Measurements from ENCODE around the gene HOXC10.

HOXC10 gene

DNA sequence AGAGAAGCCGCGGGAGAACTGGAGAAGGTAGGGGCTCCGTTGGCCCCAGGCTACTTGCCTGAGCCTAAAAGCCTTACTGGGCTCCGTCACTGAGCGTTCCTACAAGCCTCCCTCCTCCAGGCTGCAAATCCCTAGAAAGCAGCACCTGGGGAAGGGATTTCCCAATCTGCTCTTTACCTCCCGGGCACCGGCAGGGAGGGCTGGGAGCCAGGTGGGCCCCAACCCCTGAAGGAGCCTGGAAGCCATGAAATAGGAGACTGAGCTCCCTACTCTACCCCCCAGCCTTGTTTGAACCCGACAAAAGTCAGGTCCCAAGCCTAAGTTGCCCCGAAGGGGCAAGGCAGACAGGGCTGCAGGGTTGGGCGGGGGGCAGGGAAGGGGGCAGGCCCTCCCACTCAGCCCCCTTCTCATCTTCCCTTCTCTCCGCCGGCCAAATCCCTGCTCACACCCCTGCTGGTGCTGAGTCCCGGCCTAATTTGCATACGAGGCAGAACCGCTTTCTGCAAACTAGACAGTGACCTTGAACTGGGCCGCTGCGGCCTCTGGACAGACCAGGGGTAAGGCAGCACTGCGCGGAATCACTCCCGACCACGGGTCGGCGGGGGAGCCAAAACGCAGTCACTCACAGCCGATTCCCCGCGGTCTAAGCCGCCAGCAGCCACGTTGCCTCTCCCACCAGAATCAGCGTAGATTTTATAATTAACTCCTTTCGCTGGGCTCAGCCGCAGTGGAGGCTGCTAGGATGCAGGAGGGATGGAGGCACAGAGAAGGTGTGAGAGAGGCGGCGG, 34.0 kb upstream of the HOXC10 start:
- DNase-seq (ENCODE audit: low read depth in 2 of 3, low spot score in 1 of 3), result no peak

DNA sequence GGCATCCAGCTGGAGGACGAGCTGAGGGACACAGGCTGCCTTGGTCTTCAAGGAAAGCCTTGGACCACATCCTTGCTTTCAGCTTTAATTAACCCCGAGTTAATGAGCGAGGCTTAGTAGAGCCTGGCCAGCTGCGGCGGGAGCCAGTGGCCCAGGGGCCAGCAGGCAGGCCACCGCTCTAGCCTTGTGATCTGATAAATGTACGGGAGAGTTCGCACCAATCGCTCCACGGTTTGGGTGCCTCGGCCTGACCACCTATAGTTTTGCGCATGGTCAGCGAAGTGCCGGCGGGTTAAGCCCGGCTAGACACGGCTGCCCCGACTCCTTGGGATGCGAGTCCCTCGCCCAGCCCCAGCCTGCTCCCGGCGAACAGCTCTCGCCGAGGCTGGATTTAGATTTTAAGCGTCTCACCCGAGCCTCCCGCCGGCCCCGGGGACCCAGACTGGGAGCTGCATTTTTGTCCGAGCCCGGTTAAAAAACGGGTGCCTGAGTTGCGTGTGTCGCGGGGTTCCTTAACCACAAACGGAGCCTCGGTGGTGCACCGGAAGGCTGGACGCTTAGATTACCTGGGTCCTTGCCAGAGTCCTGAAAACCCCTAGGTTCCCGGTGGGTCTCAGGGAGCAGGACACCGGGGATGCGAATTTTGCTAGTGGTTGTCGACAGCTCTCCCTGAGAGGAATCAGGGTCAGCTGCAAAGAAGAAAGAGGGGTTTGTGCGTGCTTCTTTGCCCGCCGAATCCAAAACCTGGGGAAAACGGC, 33.2 kb upstream of the HOXC10 start:
- DNase-seq (ENCODE audit: low read depth in 2 of 3, low spot score in 1 of 3), result no peak

DNA sequence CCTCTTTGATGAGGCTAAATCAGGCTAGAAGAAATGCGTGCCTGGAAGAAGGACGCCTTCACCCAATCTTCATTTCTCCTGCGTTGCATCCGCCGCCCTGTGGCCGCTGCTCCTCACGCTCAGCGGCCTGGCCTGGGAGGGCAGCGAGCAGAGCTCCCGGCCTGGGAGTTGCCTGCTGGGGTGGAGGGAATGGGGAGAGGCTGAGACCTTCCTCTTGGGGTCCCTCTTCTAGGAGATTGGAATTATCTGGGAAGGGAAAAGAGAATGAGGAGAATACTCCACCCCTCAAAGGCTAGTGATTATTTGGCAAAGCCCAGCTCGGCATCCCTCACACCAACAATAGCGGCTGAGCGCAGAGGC, 32.6 kb upstream of the HOXC10 start:
- no peak for DNase-seq (ENCODE audit: low read depth in 2 of 3, low spot score in 1 of 3)

DNA sequence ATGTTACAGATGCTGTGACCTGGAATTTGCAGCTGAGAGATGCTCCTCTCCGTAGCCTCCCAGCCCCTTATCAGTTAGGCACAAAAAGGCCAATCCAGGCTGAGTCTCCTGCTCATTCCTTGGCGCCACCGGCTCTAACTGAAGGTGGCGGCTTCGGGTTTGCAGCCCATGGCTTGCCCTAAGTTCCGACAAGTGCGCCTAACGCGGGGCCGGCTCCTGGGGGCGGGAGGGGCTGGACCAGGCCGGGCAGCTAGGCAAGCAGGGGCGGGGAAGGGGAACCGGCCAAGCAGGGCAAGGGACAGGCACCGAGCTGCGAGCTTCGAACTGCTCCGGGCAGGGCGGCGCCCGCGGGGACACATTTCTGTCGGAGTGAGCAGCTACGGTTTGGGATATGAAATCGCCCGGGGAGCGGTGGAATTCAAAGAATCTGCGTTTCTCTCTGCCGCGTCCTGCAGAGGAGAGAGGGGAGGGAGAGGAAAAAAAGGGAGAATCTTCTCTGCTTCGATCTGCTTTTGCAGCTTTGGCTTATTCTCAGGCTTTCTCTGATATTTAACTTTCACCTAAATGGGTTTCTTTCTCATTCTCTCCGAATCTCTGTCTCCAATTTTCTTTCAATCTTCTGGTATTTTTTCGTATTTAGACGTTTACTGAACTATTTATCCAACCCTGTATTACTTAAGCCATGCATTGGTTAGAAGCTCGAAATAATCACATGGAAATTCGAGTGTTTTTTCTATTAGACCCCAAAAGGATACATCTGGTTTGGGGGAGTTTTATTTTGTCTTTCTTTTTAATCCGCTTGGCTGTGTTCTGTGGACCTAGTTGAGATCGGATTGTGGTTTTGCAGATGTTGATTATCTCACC, 31.8 kb upstream of the HOXC10 start:
- no peak for DNase-seq (ENCODE audit: low read depth in 2 of 3, low spot score in 1 of 3)

DNA sequence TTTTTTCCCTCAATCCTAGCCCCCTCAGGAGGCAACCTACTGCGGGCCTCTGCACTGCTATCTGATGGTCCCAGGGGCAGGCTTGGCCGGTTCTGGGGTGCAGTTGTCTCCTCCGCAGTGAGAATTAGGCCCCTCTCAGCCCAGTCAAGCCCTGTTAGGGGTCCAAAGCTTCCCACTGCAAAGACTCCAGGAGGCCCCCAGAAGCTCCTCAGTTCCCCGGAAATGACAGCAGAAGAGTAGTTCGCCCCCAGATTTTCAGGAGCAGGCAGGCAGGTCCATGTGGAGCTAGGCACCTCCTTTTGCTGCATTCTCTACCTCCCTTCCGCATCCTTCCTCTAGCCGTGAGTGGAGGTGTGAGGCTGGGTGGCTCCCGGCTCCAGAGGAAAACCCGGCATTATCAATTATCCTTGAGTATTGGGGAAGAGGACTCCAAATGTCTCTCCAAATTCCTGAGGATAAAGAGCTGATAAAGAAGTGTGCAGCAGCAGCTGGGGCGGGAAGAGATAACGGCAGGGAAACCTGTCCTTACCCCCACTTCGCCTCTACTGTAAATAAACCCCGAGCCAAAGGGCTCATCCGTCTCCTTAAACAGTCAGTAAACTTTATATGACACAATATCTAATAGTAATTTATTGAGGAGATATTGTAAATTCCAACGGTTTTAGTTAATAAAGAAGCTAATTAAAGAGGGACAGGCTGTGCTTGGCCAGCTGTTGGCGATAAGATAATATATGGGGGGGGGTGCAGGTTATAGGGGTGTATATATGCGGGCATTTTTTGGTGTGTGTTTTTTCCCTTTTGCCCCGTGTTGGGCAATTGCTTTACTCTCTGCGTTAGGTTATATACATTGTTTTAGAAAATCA, 30.9 kb upstream of the HOXC10 start:
- DNase-seq (ENCODE audit: low read depth in 2 of 3, low spot score in 1 of 3), result no peak

DNA sequence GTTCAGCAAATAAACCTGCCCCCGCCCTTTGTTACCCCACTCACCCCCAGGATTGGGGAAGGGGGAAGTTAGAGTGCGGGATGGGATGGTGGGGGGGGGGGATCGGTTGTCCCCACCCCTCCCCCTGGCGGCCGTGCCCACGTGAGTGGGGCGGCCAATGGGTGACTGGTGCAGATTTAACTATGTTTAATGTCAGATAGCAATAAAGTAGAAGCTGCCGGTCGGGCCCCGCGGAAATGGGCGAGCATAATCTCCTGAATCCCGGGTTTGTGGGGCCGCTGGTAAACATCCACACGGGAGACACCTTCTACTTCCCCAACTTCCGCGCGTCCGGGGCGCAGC, 30.3 kb upstream of the HOXC10 start, which contains the start of gene HOXC12:
Gene HOXC12, plus strand, starts transcription at position 210 of the 342 bp plus-strand sequence. Its CDS starts 27 bp downstream, at position 237.
- DNase-seq (ENCODE audit: low read depth in 2 of 3, low spot score in 1 of 3), result no peak

DNA sequence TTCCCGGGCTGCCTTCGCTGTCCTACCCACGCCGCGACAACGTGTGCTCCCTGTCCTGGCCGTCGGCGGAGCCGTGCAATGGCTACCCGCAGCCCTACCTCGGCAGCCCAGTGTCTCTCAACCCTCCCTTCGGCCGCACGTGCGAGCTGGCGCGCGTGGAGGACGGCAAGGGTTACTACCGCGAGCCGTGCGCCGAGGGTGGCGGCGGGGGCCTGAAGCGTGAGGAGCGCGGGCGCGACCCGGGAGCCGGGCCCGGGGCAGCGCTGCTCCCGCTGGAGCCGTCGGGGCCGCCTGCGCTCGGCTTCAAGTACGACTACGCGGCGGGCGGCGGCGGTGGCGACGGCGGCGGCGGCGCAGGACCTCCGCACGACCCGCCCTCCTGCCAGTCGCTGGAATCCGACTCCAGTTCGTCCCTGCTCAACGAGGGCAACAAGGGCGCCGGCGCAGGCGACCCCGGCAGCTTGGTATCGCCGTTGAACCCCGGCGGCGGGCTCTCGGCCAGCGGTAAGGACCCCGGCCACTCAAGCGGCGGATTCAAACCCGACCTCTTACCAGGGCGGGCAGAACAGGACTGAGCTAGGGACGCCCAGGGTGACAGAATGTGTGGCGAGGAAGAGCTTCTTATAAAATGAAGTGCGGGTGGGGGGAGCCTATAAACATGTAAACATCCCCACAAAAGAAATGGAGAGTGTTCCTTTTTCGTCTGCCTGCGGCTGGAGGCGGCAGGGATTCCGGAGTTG, 29.7 kb upstream of the HOXC10 start:
- DNase-seq (ENCODE audit: low read depth in 2 of 3, low spot score in 1 of 3), result no peak

DNA sequence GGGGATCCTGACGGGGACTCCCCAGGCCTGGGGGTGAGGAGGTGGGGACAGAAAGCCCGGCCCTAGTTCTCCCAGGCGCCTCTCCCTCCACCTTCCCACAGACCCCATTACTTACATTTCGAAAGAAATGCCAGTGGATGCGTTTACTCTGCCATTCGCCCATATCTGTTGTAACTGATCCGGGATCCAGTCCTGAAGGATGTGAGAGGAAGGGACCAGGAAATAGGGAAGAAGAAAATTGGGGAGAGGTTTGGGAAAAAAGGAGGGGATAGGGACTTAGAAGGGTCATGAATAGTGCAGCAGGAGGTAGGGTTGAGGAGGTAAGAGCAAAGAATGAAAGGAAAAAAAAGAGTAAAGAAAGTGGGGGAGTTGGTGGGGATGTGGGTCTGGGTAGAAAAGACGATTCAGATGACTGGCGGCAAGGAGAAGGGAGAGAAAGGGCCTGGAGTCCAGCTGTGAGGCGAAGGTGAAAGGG, 29.1 kb upstream of the HOXC10 start:
- DNase-seq (ENCODE audit: low read depth in 2 of 3, low spot score in 1 of 3), result no peak

DNA sequence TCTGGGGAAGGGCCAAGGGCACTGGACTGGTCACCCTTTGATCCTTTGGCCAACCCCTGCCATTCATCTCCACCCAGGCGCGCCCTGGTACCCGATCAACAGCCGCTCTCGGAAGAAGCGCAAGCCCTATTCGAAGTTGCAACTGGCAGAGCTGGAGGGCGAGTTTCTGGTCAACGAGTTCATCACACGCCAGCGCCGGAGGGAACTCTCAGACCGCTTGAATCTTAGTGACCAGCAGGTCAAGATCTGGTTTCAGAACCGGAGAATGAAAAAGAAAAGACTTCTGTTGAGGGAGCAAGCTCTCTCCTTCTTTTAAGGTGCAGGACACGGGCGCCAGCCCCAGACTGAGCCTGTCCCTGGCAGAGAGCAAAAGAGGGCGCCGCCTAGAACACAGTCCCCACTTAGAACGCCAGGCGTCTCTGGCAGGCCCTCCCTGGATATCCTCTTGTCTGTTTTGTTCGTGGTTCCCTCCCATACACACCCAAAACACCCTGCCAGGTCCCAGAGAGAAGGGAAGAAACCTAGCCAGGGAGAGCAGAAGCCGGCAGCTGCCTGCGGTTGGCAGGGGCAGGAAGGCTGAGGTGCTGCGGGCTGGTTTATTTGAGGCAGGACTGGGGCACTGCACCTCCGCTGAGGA, 28.6 kb upstream of the HOXC10 start:
- no peak for DNase-seq (ENCODE audit: low read depth in 2 of 3, low spot score in 1 of 3)

DNA sequence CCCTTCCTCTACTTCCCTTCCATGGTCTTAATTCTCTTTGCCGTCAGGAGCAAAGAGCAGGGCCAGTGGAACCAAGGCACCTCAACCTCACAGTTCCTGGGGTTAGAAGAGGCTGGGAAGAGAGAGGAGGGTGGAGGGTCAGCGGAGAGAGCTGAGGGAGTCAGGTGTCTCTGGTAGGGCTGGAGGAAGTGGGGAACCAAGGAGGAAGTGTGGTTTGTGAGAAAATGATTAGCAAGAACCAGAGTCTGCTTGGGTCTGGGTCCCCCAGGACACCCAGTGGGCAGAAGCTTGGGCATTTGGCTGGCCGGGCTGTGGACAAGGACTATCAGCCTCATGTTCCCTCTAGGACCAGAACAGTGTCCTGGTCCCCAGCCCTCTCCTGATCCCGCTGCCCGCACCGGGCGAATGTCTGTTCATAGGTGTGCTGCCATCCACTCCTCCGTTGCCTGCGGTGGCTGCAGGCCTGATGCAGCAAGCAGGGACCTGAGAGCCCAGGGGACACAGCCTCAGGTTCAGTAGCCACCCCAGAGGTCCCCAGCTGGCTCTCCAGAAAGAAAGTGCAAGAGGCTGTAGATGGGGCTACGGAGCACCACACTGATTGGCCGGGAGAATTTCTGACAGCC, 27.9 kb upstream of the HOXC10 start:
- no peak for DNase-seq (ENCODE audit: low read depth in 2 of 3, low spot score in 1 of 3)

DNA sequence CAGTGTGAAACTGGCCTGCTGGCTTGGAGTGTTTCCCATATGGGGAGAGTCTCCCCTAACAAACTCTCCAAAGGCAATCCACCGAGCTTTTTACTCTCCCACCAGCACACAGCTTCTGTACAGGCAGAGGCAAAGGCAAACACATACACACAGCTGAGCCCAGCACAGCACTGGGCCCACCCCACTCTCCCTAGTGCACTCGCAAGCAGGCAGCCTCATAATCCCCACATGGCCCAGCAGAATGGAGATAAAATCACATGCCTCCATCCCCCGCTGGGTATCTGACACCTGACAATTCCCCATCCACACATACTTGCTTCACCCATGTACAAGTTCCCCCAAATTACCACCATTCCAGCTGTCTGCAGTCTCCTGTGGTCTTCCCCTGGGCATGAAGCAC, 26.8 kb upstream of the HOXC10 start:
- no peak for DNase-seq (ENCODE audit: low read depth in 2 of 3, low spot score in 1 of 3)

DNA sequence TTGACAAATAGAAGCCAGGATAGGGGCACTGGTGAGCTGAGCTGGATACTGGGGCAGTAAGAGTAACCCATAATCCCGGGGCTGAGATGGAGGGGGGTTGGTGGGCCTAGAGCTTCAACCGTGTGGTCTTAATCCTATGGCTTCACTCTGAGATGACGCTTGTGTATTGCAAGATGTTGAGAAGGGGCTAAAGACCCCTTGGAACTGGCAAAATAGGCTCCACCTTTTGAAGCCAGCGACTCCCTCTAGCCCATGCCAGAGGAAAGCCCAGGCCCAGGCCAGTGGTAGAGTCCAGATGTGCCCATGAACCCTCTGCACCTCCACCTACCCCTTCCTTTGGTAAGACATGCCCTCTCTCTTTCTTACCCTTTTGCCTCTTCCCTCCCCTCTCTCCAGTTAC, 25.6 kb upstream of the HOXC10 start:
- no peak for DNase-seq (ENCODE audit: low read depth in 2 of 3, low spot score in 1 of 3)

DNA sequence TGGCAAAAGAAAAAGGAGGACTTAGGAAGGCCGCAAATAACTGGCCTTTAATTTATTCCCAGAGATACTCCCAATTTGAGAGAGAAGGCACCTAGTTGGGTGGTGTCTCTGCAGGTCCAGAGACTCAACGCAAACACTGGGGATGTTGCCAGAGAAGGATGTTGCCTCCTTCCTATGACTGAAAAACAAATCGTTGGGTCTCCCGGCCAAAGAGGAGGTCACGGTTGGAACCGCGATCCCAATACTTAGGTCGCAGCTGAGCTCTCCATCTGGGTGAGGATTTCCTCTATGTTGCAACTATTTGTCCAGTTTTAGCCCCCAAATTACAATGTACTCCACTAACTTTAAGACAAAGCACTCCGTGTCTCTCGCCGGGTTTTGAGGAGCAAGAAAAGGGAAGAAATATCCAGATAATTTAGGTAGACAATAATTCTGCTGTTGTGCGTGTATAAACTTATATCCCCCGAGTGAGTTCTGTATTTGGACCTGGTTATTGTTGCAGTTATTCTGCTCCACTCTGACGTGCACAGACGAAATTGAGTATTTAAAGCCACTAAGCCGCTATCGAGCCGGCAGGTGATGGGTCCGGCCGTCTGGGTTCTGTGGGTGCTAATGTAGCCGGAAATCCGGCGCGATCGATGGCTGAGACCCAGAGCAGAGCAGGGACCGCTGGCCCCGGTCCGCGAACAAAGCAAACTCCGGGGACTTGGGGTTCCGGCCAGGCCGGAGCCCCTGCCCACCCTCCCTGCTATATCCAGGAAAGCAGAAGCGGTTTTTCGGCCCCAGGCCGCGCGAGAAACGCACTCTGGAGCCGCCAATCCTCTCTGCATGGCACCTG, 24.5 kb upstream of the HOXC10 start:
- no peak for DNase-seq (ENCODE audit: low read depth in 2 of 3, low spot score in 1 of 3)

DNA sequence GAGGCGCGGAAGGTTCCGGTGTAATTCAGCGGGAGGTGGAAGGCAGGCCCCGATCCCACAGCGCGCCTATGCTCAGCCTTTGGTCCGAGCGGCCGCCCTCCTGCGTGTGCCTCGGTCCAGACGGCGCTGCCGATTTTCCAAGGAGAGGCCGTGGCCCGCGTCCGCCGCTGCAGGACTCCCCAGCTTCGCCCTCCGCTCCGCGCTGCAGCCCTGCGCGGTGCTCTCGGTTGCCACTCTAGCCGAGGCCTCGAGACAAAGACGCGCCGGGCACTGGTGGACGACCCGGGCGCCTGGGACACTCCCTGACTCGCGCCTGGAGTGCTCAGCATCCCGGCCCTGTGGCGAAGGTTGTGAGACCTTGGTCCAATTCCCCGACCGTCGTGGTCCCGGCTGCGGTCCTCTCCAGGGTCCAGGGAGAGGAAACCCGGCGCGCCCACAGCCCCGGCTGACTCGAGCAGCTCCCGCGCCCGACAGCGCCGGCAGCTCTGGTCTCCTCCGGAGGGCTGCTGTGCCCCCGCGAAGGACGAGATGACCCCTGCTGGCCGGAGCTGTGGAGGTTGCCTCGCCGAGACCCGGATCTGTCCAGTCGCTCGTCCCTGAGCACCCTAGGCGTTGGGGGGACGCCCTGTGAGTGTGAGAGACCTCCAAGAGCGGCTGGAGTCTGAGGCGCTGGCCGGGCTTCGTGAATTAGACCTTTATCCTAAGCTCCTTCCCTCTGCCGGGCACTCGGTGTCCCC, 23.8 kb upstream of the HOXC10 start:
- no peak for DNase-seq (ENCODE audit: low read depth in 2 of 3, low spot score in 1 of 3)

DNA sequence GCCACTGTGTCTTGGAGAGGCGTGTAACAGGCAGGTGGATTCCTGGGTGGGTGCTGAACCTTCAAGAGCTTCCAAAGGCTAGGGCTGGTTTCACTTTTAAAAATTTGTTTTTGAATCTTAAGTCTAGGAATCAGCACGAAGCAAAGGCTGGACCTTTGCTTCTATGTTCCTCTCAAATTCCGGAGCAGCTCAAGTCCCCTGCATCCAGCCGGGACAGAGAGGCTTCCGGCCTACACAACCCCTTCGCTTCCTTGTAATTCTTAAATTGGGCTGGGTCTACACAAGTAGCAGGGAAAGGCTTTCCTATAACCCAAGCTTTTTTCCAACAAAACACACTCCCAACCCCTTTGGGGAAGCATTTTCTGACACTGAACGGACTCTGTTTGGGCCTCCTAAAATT, 21.9 kb upstream of the HOXC10 start:
- no peak for DNase-seq (ENCODE audit: low read depth in 2 of 3, low spot score in 1 of 3)

DNA sequence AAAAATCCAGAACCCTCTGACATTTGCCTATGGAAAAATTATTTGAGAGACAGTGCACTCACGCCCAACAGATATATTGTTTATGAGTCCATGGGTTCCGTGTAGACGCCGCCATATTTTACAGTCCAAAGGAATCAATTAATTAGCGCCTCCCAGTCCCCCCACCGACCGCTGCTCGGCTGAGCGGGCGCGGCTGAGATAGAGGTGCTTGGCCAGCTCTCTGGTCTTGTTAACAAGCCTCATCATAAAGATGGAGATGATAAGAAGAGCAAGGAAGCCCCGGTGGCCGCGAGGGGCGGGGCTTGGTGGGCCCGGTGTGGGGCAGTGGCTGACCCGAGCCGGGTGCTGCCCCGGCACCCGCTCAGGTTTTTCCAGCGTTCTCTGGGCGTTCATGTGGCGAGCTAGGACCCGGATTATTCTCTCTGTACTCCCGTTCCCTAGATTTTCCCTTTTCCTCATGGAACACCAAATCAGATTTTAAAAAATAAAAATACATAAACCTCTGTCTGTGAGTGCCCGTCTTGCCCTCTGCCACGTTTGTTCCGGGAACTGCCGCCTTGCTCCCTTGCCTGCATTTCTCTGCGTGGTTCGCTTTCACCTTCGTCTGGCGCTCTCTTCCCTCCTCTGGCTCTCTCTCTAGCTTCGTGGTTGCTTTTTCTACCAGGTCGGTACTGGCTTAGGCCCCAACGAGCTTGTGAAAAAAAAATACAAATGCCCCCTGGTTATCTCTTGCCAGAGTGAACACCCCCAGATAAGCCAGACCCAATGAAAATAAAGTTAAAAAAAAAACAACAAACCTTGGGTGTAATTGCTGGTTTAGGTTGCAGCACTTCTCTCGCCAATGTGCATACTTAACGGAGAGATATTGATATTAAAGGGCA, 21.3 kb upstream of the HOXC10 start:
- no peak for DNase-seq (ENCODE audit: low read depth in 2 of 3, low spot score in 1 of 3)

DNA sequence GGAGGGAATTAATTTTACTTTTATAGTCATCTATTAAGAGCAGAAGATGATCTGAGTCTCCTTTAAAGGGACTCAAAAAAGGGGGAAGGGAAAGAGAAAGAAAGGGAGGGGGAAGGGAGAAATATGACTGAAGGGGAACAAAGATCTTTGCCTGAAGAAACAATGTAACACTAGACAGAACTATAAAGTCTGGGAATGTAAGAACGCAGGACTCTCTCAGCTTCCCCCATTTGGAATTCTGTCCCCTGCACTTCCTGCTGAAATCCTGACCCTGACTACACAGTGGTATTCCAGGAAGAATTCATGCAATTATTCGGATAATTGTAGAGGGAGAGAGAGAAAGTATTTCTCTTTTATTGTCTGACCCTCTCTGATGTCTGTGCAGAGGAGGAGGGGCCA, 20.6 kb upstream of the HOXC10 start:
- DNase-seq (ENCODE audit: low read depth in 2 of 3, low spot score in 1 of 3), result no peak

Data from stimulated activated CD4-positive, alpha-beta T cell treated with anti-CD3 and anti-CD28 coated beads, Interleukin-12 subunit alpha, Interleukin-12 subunit beta, amount 100 ng/mL, for 48 hours (primary cell).